ENCODE data around the gene UQCC5.

UQCC5 gene

DNA sequence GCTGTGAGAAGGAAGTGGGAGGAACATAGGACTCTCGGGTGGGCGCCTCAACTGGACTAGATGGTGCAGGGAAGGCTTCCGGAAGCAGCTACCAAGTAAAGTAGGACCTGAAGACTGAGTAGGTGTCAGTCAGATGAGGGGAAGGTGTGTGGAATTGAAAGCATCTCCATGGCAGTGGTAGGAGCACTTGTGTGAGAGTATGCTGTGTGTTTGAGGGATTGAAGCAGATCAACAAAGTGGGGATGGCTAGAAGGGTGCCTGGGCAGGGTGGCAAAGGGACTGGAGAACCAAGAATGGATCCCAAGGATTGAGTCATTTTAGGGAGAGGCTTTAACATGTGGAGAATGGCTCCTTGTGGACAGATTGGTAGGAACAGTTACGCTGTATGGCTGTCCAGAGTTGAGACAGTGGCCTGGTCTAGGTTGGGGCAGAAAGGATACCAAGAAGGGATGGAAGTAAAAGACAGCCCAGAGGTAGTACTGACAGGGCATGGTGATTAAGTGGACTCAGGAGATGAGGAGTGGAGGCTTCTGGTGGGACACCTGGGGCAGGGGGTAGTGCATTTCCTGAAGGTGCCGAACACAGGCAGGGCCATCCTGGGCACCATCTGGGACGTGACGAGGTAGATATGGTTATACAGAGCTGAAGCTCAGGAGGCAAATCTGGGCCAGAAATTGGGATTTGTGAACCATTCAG is 1.5 kb downstream of the UQCC5 start:
- H3K4me3 ChIP-seq (ENCODE audit: low read depth, low read length) = peak overlapping the region; percentile 72

GRCh38 chr3:52539010-52539653 is 2.7 kb downstream of the UQCC5 start:
- H3K4me3 ChIP-seq (ENCODE audit: low read depth, low read length) = no peak overlapping the region

More for the DNA sequence above, 1.5 kb downstream of the UQCC5 start:
- TF ChIP-seq, protein P1, sequence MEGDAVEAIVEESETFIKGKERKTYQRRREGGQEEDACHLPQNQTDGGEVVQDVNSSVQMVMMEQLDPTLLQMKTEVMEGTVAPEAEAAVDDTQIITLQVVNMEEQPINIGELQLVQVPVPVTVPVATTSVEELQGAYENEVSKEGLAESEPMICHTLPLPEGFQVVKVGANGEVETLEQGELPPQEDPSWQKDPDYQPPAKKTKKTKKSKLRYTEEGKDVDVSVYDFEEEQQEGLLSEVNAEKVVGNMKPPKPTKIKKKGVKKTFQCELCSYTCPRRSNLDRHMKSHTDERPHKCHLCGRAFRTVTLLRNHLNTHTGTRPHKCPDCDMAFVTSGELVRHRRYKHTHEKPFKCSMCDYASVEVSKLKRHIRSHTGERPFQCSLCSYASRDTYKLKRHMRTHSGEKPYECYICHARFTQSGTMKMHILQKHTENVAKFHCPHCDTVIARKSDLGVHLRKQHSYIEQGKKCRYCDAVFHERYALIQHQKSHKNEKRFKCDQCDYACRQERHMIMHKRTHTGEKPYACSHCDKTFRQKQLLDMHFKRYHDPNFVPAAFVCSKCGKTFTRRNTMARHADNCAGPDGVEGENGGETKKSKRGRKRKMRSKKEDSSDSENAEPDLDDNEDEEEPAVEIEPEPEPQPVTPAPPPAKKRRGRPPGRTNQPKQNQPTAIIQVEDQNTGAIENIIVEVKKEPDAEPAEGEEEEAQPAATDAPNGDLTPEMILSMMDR (IDR thresholded peaks at IDR 0.05; ENCODE audit: borderline replicate concordance, insufficient read depth, low read depth, low read length) = no peak

GRCh38 chr3:52541050-52541449 is 4.6 kb downstream of the UQCC5 start:
- TF ChIP-seq, protein P1 (IDR thresholded peaks at IDR 0.05; ENCODE audit: borderline replicate concordance, insufficient read depth, low read depth, low read length) = no peak
- H3K4me3 ChIP-seq (ENCODE audit: low read depth, low read length) = no peak overlapping the region

More at GRCh38 chr3:52539010-52539653, 2.7 kb downstream of the UQCC5 start:
- TF ChIP-seq, protein P1 (IDR thresholded peaks at IDR 0.05; ENCODE audit: borderline replicate concordance, insufficient read depth, low read depth, low read length) = no peak

GRCh38 chr3:52544937-52545336 is 8.5 kb downstream of the UQCC5 start:
- TF ChIP-seq, protein P1 (IDR thresholded peaks at IDR 0.05; ENCODE audit: borderline replicate concordance, insufficient read depth, low read depth, low read length) = no peak
- H3K4me3 ChIP-seq (ENCODE audit: low read depth, low read length) = no peak overlapping the region

DNA sequence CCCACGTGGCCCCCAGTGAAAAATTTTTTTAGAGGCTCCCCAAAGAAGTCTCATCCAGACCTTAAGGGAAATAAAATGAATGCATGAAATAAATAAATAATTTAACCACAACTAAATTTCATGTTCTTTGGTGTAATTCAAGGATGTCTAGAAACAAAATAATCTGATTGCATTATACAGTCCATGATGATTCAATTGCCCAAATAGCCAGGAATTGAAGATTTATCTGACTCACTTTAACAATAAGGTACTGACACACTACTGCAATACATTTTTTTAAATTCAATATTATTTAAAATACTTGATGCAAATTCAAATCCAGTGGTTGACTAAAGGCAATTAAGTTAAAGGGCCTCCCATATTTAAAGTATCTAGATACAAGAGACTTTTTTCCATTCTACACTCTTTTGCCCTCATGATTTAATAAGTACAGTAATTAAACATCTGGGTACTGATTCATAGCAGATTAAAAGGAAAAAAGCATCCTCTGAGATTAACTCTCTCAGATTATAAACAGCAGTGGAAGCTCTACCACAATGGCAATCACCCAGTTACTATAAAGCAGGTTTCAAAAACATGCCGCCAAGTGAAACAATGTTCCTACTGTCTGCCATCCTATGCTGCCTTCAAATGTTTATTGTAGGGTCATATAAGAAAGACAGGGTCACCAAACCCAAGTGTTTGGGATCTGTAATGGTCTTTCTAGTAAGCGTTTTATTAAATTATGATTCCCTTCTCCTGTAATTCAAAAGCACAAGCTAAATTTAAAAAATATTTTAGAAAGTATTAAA is 9.9 kb downstream of the UQCC5 start:
- TF ChIP-seq, protein P1 (IDR thresholded peaks at IDR 0.05; ENCODE audit: borderline replicate concordance, insufficient read depth, low read depth, low read length) = no peak
- H3K4me3 ChIP-seq (ENCODE audit: low read depth, low read length) = no peak overlapping the region

GRCh38 chr3:52547143-52547542 is 10.7 kb downstream of the UQCC5 start:
- TF ChIP-seq, protein P1 (IDR thresholded peaks at IDR 0.05; ENCODE audit: borderline replicate concordance, insufficient read depth, low read depth, low read length) = no peak
- H3K4me3 ChIP-seq (ENCODE audit: low read depth, low read length) = no peak overlapping the region

Data from GM12875 (cell line).